ENCODE measurements around the gene FGF12. TPM values are rescaled to one million over a fixed set of nuclear protein-coding genes. Genes with fewer than 3 reads are reported as not detected.

FGF12 gene
- total RNA-seq, 2 donors from 2014 or later = 1.5 TPM; not detected in 1

- H3K4me3 ChIP-seq = no peak overlapping the region
- H3K27ac ChIP-seq = no peak overlapping the region
- ATAC-seq (ENCODE audit: insufficient number of reproducible peaks, low FRiP score, low read depth) = no peak
- H3K27me3 ChIP-seq (replicated peaks; ENCODE audit: insufficient read depth) = no peaks in the 10 kb centered on the region
- no peaks in the 10 kb centered on the region for H3K36me3 ChIP-seq
- TF ChIP-seq CTCF (IDR thresholded peaks at IDR 0.05) = no peak
- DNase-seq (ENCODE audit: low spot score) = no peak
- H3K4me1 ChIP-seq (ENCODE audit: control insufficient read depth in 1 of 2, low read depth in 2 of 2) = no peaks in the 10 kb centered on the region
- no peaks in the 10 kb centered on the region for H3K9me3 ChIP-seq
These were observed 454.2 kb downstream of the FGF12 start for GRCh38 chr3:192273001-192273696.

- H3K36me3 ChIP-seq = no peaks in the 10 kb centered on the region
- ATAC-seq (ENCODE audit: insufficient number of reproducible peaks, low FRiP score, low read depth) = no peak
- no peak overlapping the region for H3K27ac ChIP-seq
- no peak for DNase-seq (ENCODE audit: low spot score)
- no peak for TF ChIP-seq CTCF (IDR thresholded peaks at IDR 0.05)
- H3K9me3 ChIP-seq = no peaks in the 10 kb centered on the region
- H3K4me1 ChIP-seq (ENCODE audit: control insufficient read depth in 1 of 2, low read depth in 2 of 2) = no peaks in the 10 kb centered on the region
- H3K4me3 ChIP-seq = no peak overlapping the region
- H3K27me3 ChIP-seq (replicated peaks; ENCODE audit: insufficient read depth) = no peaks in the 10 kb centered on the region
These were observed 465.3 kb downstream of the FGF12 start for GRCh38 chr3:192262001-192262400.

DNA sequence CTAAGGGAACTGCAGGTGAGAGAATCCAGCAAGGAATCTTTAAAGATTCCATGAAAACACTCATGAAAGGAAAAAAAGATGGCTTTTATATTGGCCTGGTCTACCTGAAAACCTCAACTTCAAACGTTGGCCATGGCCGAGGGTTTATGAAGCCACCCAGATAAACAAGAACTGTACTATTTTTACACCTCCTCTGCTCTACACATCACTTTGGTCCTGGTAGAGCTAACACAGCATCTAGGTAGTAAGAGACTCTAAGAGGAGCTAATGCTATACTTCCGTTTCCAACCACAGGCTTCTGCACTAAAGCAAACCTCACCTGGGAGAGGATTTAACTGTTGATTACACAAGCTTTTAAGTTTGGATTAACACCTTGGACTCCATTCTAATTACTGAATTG, 466.2 kb downstream of the FGF12 start:
- no peak for ATAC-seq (ENCODE audit: insufficient number of reproducible peaks, low FRiP score, low read depth)
- Histone ChIP-seq H3K27me3 (replicated peaks; ENCODE audit: insufficient read depth) (no peaks in the 10 kb centered on the region), H3K4me3 (no peak overlapping the region), H3K27ac (no peak overlapping the region), H3K36me3 (no peaks in the 10 kb centered on the region), H3K9me3 (no peaks in the 10 kb centered on the region), H3K4me1 (ENCODE audit: control insufficient read depth in 1 of 2, low read depth in 2 of 2) (no peaks in the 10 kb centered on the region)
- no peak for DNase-seq (ENCODE audit: low spot score)
- TF ChIP-seq CTCF (IDR thresholded peaks at IDR 0.05) = no peak

DNA sequence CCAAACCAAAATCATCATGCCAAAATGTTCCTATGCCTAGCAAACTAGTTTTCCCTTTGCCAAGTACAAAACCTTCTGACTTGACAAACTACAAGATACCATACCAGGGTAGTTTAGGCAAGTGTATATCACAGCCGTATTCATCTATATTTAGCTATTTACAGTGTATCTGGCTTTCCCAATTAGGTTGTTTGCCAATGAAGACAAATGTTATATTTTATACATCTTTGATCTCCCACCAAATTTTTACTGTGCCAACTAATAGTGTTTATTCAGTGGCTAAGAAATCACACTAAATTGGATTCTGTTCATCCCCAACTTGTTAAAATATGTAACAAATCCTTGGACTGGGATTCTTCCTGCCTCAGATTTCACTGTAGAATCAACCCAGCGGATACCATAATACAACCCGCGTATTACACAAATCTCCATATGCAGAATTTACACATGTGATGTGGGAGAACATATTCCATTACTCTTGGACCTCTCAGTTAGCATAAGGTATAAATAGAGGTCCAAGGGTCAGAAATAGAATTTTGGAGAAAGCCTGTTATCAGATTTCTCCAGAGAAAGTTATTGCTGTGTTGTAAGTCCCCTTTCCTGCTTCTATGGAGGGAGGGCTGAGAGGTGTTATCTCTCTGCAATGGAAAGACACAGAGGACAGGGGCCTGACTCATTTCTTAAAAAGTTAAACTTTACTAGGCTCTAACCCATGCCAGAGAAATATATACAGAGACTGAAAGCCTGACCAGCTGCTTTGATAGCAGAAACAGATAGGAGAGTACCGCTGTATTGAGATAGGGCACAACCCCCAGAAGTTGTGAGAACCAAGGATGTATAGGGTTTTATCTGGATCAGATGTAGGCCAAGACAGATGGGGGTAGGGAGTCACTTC, 467.0 kb downstream of the FGF12 start:
- H3K4me1 ChIP-seq (ENCODE audit: control insufficient read depth in 1 of 2, low read depth in 2 of 2) = no peaks in the 10 kb centered on the region
- no peak for TF ChIP-seq CTCF (IDR thresholded peaks at IDR 0.05)
- no peaks in the 10 kb centered on the region for H3K9me3 ChIP-seq
- no peak for ATAC-seq (ENCODE audit: insufficient number of reproducible peaks, low FRiP score, low read depth)
- no peak for DNase-seq (ENCODE audit: low spot score)
- no peak overlapping the region for H3K27ac ChIP-seq
- H3K27me3 ChIP-seq (replicated peaks; ENCODE audit: insufficient read depth) = no peaks in the 10 kb centered on the region
- H3K36me3 ChIP-seq = no peaks in the 10 kb centered on the region
- H3K4me3 ChIP-seq = no peak overlapping the region

DNA sequence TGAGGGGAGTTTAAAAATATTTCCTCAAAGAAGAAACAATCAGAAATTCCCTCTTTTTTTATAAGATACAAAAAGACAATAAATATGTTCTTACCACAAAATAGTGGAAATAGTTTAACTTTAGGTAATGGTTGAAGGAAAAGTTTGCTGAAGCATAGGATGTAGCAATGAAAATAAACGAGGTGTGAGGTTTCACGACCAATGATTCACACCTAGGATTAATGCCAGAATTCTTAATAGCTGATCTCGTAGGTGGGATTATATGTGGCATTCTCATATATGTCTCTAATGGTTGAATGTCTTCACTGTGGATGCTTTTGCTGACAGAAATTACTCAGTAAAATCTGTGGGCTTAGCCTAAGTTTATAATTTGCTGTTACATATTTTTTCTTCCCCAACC, 467.7 kb downstream of the FGF12 start:
- no peak for TF ChIP-seq CTCF (IDR thresholded peaks at IDR 0.05)
- H3K27ac ChIP-seq = no peak overlapping the region
- no peak for DNase-seq (ENCODE audit: low spot score)

More for the DNA sequence above, 467.7 kb downstream of the FGF12 start:
- ATAC-seq (ENCODE audit: insufficient number of reproducible peaks, low FRiP score, low read depth) = no peak
- Histone ChIP-seq H3K4me3 (no peak overlapping the region), H3K36me3 (no peaks in the 10 kb centered on the region), H3K4me1 (ENCODE audit: control insufficient read depth in 1 of 2, low read depth in 2 of 2) (no peaks in the 10 kb centered on the region), H3K9me3 (no peaks in the 10 kb centered on the region), H3K27me3 (replicated peaks; ENCODE audit: insufficient read depth) (no peaks in the 10 kb centered on the region)

Data from thoracic aorta (tissue), 2 donors.